ENCODE results near the gene NMNAT2.
A peak's percentile ranks its signal among the peaks of the same experiment; 100 is the strongest.
"Not testable (repeated sequence)": the region's sequence is repeated elsewhere in the genome, so short reads cannot be mapped to it uniquely, and the experiment has no call there.

Gene NMNAT2

GRCh38 chr1:183416850-183417771 is 1.1 kb downstream of the NMNAT2 start:
- DNase-seq = peak; percentile 8

GRCh38 chr1:183414365-183414764 is 3.8 kb downstream of the NMNAT2 start:
- DNase-seq = no peak

- DNase-seq = no peak
Measured at GRCh38 chr1:183411091-183411490, 7.1 kb downstream of the NMNAT2 start.

GRCh38 chr1:183407961-183408360 is 10.2 kb downstream of the NMNAT2 start:
- DNase-seq = no peak

- DNase-seq = no peak
Measured at GRCh38 chr1:183407474-183407873, 10.7 kb downstream of the NMNAT2 start.

- DNase-seq = no peak
Measured at GRCh38 chr1:183404476-183404875, 13.7 kb downstream of the NMNAT2 start.

GRCh38 chr1:183403498-183403897 is 14.7 kb downstream of the NMNAT2 start:
- DNase-seq = no peak

- DNase-seq = not testable (repeated sequence)
Measured at GRCh38 chr1:183401565-183401964, 16.6 kb downstream of the NMNAT2 start.

- DNase-seq = no peak
Measured at GRCh38 chr1:183394435-183394834, 23.7 kb downstream of the NMNAT2 start.

DNA sequence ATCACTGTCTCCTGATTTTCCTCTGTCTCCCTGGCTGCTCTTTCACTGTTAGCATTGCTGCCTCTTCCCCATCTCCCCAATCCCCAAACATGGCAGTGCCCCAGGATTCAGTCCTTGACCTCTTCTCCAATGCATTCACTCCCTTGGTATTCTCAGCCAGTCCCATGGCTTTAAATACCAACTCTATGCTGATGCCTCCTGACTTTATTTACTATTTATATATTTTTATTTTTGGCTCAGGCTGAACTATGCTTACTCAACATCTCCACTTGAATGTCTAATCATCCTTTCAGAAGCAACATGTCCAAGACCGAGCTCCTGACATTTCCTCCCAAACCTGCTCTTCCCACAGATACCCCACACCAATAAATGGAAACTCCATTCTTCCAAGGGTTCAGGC is 26.3 kb downstream of the NMNAT2 start:
- no peak for DNase-seq

DNA sequence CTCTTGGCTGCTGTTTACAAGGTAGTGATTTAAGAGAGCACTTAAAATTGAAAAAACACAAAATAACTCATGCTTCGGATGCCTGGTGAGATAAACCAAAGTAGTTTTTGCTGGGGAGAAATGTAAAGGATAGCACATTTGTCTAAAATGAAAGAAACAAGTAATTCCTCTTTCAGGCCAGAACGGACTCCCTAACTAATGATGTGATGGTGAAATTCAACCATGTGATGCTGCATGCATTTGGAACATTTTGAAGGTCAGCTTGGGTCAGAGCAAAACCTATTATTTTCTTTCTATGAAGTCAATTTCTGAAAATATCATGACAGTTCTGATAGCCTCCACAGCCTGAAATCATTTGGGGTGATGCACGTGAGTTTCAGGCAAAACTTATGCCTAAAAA is 27.6 kb downstream of the NMNAT2 start:
- no peak for DNase-seq

DNA sequence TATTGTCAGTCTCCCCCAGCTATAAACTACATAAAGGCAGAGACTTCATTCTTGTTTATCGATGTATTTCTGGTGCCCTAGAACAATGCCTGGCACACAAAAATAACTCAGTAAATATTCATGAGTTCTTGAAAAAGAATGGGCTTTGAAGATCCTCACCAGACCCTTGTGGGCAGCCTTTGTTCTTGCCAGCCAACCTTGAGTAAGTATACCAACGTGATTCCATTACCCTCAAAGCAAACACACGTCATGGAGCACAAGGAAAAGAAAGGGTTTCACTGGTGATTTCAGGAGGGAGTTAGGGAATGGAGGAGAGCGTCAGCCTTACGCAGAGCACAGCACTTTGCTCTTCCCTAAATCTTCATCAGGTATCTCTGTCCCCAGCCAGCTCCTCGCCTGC is 29.4 kb downstream of the NMNAT2 start:
- no peak for DNase-seq

DNA sequence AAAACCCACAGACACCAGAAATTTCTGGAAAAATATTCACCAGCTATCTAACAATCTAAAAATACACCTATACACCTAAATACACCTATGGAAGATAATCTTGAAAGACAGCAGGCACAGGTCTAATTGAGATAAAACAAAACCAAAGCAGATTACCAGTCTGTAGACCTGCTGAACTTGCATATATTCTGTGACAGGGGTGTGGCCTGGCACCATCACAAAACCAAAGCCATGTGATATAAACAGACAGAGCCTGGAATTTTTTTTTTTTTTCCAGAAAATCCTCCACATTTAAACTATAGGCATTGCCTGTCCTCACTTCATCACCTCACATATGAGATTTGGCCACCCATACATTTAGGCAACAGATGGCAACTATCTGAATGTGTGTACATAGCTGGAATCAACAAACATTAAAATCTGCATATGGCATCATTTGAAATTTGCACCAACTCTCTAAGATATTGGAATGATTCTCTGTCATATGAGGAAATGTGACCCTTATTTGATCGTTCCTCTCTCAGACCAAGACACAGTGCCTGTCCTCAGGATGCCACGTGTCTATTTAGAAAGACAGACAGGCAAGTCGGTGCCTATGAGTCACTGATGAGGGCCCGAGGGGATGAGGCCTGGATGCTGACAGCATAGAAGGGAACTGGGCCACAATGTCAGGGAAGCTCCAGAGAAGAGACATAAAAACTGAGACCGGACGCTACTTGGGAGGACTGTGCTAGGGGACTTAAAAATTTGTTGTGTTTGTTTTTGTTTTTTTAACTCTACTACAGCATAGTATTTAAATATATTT is 32.6 kb downstream of the NMNAT2 start:
- DNase-seq = no peak

DNA sequence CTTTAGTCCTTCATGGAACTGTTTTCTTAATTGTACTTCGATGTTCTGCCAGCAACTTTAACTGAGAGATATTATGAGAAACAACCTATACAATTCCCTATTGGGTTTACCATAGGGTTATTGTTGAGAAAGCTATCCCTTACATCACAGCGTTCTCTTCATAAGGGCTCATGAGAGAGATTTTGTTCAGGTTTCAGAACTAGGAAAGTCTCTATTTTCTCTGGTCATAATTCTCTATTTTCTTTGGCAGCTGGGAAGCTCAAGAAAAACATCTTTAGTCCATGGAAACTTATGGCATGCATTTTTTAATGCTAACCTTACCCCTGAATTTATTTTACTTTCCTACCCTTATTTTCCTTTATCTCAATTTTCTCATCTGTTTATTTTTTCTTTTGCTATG is 38.2 kb downstream of the NMNAT2 start:
- DNase-seq = no peak

DNA sequence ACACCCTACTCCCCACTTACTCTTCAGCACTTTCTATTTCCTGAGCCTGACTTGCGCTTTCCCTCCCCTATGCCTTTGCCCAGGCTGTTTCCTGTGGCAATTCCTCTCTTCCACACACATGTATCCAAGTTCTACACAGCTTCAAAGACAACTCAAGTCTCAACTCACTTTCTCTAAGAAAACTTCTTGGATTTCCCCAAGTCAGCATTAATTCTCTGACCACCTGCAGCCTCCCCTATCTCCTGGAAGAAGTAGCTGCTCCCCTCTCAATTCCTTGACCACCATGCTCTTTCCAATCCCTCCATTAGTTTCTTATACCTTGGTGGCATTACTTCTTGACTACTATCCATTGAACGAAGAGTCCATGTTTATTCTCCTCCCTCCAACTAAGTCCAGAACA is 42.8 kb downstream of the NMNAT2 start:
- no peak for DNase-seq

GRCh38 chr1:183374825-183375224 is 43.4 kb downstream of the NMNAT2 start:
- no peak for DNase-seq

GRCh38 chr1:183372586-183373230 is 45.5 kb downstream of the NMNAT2 start:
- no peak for DNase-seq

DNA sequence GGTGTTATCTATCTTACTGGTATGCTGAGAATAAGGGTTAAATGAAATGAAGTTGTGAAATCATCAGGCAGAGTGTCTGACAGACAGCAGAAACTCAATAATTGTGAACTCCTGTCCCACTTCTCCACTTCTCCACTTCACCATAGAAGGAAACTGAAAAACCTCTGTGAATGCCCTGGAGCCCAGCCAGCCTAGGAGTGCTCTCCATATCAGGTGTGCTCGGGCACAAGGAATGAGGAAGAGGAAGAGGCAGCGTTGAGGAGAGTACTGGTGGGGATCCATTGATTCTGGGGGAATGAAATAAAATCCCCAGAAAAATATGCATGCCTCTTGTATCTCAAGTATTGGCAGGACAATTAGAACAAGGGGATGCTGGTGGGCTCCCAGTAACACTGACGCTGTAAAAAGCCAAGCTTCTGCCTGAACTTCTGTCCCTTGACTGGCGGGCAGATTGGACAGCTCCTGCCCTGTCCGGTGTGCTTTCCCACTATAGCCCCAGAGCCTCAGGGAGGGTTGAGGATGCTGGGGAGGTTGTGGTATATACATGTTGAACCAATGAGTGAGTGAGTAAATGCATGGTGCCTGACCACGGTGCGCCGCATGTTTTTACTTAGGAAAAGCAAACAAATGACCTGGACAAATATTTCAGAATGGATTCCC is 47.7 kb downstream of the NMNAT2 start:
- no peak for DNase-seq

DNA sequence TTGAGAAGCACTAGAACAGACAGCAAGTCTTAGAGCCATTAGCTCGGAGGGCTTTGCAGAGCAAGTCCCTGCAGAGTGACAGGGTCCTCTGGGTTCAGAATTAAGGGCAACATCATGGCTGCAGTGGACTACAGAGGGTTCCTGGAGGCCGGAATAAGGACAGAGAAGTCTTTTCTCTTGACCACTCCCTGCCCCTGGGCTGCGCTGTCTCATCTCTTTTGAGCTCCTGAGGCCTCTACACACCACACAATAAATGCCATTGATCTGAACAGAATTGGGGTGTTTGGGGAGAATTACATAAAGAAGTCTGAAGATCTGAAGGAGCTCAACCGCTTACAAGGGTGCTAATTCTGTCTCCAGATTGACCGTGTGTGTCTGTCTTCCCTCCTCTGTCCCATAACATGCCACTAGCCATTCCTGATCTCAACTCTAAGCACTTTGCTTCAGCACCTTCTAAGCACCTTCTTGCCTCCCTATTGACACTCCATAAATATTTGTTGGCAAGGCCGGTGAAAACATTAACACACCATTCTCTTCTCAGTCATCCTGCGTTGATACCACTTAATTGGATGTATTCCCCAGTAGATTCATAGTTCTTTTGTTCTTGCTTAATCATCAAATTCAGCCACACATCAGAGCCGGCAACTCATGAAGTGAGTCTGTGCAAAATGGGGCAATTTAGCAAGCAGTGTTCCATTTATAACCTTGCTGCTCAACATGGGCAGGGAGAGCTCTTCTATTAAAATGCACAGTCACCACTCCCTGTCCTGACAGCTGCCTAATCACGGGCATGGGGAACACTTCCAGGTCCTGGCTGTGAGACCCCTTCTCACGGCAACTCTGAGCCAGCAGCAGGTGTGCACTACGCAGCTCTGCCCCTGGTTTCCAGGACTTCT is 49.7 kb downstream of the NMNAT2 start:
- DNase-seq = no peak

GRCh38 chr1:183366116-183366515 is 52.1 kb downstream of the NMNAT2 start:
- DNase-seq = no peak

DNA sequence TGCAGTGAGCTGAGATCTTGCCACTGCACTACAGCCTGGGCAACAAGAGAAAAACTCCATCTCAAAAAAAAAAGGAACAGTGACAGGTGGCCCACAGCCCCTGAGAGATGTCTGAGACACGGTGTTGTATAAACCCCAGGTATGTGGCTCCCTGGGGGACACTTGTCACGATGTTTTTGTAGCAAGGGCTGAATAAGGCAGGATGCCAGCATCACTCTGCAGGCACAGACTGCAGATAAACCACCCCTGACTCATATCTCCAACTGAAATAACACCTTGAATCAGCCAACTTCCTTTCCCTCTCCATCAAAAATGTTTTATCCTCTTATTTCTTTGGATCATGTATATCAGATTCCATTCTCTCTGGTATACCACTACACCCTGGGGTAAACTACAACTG is 52.5 kb downstream of the NMNAT2 start:
- DNase-seq = no peak

- DNase-seq = no peak
Measured at GRCh38 chr1:183365093-183365492, 53.1 kb downstream of the NMNAT2 start.
